ENCODE data around the gene ATP6V1F. TPM values are rescaled to one million over a fixed set of nuclear protein-coding genes. Genes with fewer than 3 reads are reported as not detected.

ATP6V1F gene
- total RNA-seq, 1 donor: 76.7 TPM

DNA sequence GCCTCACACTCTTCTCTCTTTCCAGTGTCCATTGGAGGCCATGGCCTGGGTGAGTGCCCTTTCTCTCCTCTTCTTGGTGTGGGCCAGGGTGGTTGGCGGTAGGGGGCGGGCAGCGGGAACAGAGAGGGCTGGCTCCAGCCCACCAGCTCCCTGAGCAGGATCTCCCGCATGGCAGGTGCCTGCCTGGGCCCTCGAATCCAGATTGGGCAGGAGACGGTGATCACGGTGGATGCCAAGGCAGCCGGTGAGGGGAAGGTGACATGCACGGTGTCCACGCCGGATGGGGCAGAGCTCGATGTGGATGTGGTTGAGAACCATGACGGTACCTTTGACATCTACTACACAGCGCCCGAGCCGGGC, 13.5 kb upstream of the ATP6V1F start:
- H3K4me3 ChIP-seq (ENCODE audit: low read depth, low read length): no peak overlapping the region
- TF ChIP-seq CTCF (IDR thresholded peaks at IDR 0.05; ENCODE audit: insufficient read depth, low read length): no peak
- no peak for DNase-seq (ENCODE audit: low read depth)

DNA sequence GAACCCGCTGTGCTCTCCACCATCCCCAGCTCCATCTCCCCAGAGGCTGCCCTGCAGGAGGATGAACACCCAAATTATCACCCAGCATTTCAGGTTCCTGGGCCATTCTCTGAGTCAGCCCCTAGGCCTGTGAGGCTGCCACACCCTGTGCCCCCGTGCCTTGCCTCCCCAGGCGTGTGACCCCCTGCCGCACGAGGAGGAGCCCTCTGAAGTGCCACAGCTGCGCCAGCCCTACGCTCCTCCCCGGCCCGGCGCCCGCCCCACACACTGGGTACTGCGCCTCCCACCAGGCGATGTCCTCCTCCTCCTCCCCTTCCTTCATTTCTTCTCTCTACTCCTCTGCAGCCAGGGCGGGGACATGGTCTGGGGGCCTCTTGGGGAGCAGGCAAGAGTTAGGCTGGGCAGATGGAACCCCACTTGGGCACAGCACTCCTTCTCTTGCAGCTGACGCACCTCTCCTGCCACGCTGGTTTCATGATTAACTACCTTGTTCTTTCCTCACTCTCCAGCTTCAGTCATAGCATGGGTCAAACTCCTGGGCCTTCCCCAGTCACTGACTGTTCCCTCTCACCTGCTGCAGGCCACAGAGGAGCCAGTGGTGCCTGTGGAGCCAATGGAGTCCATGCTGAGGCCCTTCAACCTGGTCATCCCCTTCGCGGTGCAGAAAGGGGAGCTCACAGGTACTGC, 12.7 kb upstream of the ATP6V1F start:
- TF ChIP-seq CTCF (IDR thresholded peaks at IDR 0.05; ENCODE audit: insufficient read depth, low read length): no peak
- no peak for DNase-seq (ENCODE audit: low read depth)

GRCh38 chr7:128852537-128853254, 10.0 kb upstream of the ATP6V1F start:
- no peak for TF ChIP-seq CTCF (IDR thresholded peaks at IDR 0.05; ENCODE audit: insufficient read depth, low read length)
- no peak for DNase-seq (ENCODE audit: low read depth)

More for the DNA sequence above, 12.7 kb upstream of the ATP6V1F start:
- no peak overlapping the region for H3K4me3 ChIP-seq (ENCODE audit: low read depth, low read length)

DNA sequence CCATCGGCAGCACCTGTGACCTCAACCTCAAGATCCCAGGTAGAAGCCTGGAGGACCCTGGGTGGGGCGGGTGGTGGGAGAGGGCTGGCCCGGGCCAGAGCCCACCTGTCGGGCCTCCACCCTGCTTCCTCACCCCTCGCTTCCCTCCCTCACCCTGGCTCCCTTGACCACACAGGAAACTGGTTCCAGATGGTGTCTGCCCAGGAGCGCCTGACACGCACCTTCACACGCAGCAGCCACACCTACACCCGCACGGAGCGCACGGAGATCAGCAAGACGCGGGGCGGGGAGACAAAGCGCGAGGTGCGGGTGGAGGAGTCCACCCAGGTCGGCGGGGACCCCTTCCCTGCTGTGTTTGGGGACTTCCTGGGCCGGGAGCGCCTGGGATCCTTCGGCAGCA, 8.9 kb upstream of the ATP6V1F start:
- TF ChIP-seq CTCF (IDR thresholded peaks at IDR 0.05; ENCODE audit: insufficient read depth, low read length): no peak
- H3K4me3 ChIP-seq (ENCODE audit: low read depth, low read length): no peak overlapping the region
- no peak for DNase-seq (ENCODE audit: low read depth)

More at GRCh38 chr7:128852537-128853254, 10.0 kb upstream of the ATP6V1F start:
- H3K4me3 ChIP-seq (ENCODE audit: low read depth, low read length): no peak overlapping the region

DNA sequence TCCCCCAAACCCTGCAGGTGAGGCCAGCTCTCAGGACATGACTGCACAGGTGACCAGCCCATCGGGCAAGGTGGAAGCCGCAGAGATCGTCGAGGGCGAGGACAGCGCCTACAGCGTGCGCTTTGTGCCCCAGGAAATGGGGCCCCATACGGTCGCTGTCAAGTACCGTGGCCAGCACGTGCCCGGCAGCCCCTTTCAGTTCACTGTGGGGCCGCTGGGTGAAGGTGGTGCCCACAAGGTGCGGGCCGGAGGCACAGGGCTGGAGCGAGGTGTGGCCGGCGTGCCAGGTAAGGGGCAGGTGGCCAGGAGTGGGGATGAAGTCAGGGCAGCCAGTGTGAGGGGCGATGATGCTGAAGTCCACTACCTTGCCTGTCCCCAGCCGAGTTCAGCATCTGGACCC, 8.3 kb upstream of the ATP6V1F start:
- no peak overlapping the region for H3K4me3 ChIP-seq (ENCODE audit: low read depth, low read length)

DNA sequence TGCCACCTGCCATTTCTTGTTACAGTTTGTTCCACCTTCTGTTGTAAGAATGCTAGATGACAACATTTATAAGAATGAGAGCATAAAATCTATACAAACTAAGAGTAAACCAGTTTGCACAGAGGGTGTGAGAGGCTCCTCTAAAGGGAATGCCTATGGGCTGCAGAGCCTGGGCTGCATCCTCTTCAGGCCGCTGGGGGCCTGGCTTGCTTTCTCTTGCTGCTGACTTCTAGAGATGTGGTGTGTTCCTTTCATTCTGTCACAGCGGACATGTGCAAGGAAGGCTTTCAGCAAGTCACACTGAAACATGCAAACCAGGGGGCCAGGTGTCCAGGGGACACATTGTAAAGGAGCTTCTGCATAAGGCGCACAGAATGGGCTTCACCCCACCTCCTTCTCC, 7.1 kb upstream of the ATP6V1F start:
- DNase-seq (ENCODE audit: low read depth): no peak
- no peak for TF ChIP-seq CTCF (IDR thresholded peaks at IDR 0.05; ENCODE audit: insufficient read depth, low read length)
- H3K4me3 ChIP-seq (ENCODE audit: low read depth, low read length): no peak overlapping the region

More for the DNA sequence above, 8.3 kb upstream of the ATP6V1F start:
- DNase-seq (ENCODE audit: low read depth): no peak
- no peak for TF ChIP-seq CTCF (IDR thresholded peaks at IDR 0.05; ENCODE audit: insufficient read depth, low read length)

All from fibroblast of the aortic adventitia (primary cell).